AML-193 (cell line): ENCODE data around the gene ASB13.
A peak's percentile ranks its signal among the peaks of the same experiment; 100 is the strongest.
"Not testable (repeated sequence)": the region's sequence is repeated elsewhere in the genome, so short reads cannot be mapped to it uniquely, and the experiment has no call there.

Source experiments
- DNase-seq, 2 experiments: peaks; one replicate each; lab custom pipeline; 2025; lab: John Stamatoyannopoulos, UW

The ASB13 gene

DNA sequence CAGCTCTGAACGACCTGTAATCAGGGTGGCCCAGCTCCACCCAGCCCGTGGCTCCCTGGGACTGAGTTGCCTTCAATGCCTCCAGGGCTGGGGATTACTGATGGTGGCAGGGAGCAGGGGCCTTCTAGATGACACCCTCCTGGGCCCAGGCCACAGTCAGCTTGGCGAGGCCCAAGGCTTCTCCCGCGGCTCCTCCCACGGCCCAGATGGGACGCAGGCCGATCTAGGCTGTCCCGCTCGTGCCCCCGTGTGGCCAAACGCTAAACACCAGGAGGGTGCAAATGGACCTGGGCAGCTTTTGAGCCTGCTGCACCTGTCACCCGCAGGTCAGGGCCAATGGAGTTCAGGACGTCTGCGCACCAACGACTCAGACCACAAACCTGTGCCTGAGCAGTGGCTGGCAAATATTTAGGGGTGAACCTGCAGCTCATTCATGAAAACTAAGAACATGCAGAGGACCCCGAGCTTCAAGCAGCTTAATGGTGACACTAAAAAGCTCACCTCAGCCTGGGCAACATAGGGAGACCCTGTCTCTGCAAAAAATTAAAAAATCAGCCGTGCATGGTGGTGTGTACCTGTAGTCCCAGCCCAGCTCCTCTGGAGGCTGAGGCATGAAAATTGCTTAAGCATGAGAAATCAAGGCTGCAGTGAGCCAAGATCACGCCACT is 43.2 kb downstream of the ASB13 start:
- DNase-seq = peak; percentile 49 to 50

DNA sequence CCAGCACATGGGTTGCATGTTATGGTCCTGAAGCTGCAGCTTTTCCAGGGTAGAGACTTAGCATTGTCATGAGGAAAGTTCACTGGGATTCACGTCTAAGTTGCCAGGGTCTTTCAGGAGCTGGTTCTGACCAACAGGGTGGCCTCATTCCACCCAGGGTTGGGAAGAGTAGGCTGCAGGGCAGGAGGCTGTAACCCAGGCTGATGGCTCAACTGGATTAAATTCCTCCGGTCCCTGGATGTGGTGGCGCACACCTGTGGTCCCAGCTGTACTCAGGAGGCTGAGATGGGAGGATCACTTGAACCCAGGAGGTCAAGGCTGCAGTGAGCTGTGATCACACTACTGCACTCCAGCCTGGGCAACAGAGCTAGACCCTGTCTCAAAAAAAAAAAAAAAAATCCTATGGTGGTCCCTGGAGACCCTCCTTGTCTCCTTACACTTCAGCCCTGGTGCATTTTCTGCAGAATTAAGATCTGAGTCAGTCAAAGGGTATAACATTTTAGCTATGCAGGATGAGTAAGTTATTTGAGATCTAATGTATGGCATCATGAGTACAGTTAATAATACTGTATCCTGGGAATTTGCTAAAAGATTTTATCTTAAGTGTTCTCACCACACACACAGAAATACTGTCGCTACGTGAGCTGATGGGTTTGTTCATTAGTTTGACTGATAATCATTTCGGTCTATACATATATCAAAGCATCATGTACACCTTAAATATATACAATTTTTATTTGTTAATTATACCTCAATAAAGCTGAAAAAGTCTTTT is 44.0 kb downstream of the ASB13 start:
- no peak for DNase-seq

GRCh38 chr10:5621371-5621770 is 45.0 kb downstream of the ASB13 start:
- not testable (repeated sequence) for DNase-seq

- DNase-seq = no peak
Observed at GRCh38 chr10:5620966-5621365, 45.4 kb downstream of the ASB13 start.

DNA sequence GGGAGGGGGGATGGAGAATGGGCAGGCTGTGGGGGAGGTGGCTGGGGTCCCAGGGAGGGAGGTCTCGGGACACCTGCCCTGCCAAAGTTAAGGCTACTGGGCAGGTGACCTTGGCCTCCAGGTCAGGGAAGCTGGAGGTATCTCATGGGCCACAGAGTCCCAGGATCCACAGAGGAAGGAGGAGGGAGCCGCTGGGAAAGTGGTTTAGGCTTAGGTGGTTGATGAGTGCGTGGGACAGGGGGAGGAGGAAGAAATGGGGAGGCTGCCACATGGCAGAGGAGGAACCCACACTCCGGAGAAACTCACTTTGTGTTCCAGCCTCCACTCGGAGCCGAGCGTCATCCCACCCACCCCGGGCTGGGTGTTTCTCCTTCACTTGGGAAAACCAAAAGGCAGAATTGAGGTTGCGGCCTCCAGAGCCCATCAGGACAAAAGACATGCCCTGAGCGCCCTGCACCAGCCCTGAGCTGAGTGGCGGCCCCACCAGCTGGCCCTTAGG is 46.1 kb downstream of the ASB13 start:
- DNase-seq = no peak

DNA sequence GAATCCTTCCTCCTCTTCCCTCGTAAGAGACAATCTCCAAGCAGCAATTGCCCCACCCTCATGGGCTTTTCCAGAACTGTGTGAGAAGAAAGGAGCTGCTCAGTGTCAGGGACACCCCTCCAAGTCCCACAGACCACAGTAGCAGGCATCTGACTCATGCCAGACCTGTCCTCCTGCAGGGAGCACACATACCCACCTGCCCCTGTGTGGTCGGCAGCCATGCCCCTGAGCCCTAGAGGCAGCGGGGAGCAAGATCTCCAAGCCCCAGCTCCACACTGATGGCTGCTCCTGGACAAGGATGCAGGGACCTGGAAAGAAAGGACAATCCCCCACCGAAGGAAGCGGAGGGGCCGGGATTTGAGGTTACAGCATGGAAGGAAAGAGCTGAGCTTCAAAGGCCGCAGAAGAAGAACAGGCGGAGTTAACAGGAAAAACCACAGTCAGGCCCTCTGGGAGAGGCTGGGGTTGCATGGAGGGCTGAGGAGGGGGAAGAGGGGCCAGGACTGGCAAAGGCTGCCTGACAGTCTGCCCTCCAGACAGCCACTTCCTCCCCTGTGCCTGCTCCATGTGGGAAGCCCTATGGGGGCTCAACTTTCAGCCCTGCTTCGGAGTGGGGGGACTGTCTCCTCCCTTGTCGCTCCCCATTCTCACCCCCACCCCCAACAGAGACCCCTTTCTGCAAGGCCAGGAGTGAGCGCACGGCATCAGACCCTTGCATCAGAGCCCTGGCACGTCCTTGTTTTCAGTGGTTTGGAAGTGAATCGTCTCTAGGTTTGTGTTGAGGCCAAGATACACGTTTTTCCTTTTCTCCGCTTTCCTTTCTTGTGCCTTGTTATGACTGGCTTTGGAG is 46.8 kb downstream of the ASB13 start:
- no peak for DNase-seq

GRCh38 chr10:5618829-5619228 is 47.6 kb downstream of the ASB13 start:
- no peak for DNase-seq

DNA sequence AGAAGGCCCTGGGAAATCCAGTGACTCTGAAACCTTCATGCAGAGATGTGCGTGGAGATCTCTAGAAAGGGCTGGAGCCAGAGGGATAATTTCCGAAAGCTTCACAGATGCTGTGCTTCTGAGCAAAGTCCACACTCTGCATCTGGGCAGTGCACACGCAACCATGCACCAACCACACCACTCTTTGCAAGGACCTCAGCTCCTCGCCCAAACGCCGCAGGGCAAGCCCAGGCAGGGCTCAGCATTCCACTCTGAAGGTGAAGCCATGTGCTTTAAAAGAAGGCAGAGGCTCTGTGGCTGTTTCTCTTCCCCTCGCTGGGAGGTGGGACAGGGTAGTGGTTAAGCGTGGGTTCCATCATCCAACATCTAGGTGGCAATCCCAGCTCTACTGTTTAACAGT is 48.4 kb downstream of the ASB13 start:
- DNase-seq = no peak

- DNase-seq = no peak
Observed at GRCh38 chr10:5617521-5617920, 48.9 kb downstream of the ASB13 start.

DNA sequence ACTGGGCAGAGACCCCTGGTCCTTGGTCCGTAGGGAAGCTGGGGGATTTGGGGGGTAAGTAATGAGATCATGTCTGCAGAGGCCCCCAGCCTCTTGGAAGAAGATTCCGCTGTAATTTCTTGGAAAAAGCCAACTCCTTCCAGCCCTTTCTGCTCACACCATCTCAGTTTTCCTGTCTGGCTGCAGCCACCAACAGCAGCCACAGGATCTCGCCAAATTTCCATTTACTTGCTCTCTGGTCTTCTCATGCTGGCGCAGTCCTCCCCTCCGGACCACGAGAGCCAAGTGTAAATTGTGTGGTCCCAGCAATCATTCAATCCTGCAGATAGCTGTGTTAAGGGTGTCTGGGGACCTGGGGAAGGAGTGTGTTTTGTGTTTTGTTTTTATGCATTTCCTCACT is 49.6 kb downstream of the ASB13 start:
- DNase-seq = no peak

- DNase-seq = no peak
Observed at GRCh38 chr10:5616046-5616445, 50.3 kb downstream of the ASB13 start.

GRCh38 chr10:5615316-5615715 is 51.1 kb downstream of the ASB13 start:
- no peak for DNase-seq

DNA sequence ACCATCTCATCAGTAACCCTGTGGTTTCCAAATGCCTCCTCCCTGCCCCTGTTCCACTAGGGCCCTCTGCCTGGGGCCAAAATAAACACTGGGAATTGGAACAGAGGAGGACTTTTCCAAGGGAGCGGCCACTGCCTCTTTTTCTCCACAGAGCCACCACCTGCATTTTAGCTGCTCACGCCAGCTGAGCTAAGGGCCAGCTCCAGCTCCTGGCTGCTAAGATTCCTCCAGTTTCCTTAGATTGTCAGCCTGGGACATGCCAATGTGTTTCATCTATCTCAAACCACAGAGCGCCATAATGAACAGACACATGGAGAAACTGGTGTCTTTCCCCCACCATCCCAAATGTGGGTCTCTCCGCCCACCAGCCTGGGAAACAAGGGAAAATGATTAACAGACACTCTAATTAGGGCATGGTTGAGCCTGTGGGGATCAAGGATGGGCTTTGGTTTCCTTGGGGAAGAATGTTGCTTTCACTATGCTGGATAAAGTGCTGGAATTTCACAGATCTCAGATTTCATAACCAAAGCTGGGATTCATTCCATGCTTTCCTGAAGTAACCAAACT is 52.2 kb downstream of the ASB13 start:
- DNase-seq = no peak

DNA sequence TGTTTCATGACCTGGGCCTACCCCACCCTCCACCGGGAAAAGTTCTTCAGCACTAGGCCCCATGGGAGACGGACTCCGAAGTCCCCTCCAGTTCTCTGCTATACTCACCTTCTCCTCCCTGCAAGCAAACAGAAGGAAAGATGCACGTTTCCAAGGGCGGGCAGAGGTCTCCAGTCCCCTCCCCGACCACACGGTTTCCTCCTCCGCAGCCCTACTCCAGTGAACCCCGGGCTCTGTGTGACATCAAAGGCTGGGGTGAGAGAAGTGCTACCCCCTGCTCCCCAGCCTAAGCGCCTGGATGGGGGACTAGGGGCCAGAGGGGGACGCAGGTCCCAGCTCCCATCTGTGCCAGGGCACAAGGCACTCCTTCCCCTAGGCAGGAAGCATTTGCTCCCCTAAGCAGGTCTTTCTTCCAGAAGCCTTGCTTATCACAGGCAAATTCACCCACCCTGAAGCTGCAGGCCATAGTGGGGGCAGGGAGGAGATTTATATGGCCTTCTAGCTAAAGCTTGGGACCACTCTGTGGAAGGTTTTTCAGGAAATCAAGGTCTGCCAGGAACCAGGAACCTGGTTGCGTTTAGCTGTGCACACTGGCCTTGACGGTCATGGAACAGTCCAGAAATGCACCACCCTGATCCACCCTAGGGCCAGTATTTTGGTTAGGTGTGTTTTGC is 52.8 kb downstream of the ASB13 start:
- no peak for DNase-seq

DNA sequence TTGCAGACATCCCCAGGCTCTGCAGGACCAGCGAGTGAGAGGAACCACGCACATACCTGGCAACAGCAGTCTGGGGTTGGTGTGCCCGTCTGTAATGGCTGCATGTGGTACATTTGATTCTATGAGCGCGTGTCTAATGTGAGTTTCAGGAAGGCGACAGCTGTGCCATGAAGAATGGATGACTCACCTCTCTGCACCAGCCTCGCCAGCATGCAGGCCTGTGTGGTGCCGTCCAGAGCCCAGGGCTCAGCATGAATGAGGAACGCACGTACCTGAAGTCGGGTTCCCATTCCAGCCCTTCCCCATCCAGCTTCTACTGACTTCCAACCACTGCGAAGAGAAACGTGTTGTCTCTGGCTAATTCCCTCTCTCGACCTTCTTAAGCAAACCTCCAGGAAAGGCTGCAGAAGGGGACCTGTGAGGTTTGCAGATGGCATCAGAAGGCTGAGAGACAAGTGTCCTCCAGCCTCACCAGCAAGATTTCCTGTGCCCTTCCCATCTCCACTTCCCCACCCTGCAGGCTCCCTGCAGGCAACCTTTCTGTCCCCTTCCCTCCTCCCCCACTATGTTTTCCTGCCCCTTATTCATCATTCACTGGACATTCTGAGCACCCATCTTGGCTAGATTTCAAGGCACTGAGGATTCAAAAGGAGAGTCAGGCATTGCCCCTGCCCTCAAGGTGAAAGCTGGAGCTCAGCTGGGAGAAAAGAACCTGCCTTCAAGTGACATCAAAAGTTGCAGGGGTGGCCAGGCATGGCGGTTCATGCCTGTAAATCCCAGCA is 54.3 kb downstream of the ASB13 start:
- no peak for DNase-seq

- no peak for DNase-seq
Observed at GRCh38 chr10:5609952-5610616, 56.3 kb downstream of the ASB13 start.

- DNase-seq = no peak
Observed at GRCh38 chr10:5608608-5609220, 57.7 kb downstream of the ASB13 start.

DNA sequence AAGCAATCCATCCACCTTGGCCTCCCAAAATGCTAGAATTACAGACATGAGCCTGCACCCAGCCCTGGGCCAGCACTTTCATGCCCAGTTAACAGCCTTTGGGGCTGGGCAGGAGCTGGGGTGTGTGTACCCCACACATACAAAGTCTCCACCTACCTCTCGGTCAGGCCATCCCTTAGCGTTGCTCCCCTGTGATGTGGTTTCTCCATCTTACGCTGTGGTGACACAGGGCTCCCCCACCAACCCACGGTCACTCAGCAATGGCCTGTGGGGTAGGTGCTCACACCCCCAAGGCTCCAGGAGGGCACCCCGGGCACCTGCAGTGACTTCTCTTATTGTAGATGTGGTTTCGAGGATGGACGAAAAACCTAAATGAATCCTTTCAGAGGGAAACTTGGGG is 58.8 kb downstream of the ASB13 start:
- DNase-seq = no peak

DNA sequence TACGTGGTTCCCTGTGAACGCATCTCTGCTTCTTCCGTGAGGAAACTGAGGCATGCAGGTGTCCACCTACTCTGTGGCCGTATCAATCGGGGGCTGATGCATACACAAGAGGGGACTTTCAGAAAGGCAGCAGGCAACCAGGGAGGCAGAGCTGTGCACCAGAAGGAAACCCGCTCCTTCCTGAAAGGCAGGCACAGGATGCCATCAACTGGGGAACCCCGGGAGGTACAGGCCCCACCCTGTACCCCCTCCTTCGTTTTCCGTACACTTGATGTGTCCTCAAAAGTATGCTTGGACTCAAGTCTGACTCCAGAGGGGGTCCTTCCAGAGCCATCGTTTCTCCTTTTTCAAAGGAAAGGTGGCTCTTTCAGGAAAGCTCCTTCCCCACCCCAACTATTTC is 59.5 kb downstream of the ASB13 start:
- DNase-seq = no peak

DNA sequence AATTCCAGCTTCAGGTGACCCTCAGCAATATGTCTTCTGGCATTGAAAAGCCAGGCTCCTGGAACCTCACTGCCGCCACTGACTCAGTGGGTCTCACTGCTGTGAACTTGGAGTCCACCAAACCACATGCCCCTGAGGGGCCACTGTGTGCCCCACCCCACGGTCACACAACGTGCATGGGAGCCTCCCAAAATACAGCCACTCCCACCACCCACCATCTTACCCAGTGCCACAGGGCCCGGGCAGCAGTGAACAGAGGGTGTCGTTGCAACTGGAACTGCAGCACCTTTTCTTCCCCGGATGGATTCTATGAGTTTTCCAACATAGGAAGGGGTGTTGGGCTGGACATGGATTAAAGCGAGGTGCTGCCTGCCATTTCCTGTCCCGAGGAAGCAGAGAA is 60.1 kb downstream of the ASB13 start:
- DNase-seq = no peak
